Upper lobe of left lung (tissue), 4 donors: ENCODE results near the gene GADD45A.

Experiments used
- POLR2A ChIP-seq, 4 donors: fragments of 450-650 bp; IDR thresholded peaks; one replicate each; pipeline ENCODE4 v1.5.1; 2016 to 2017; ENCODE audit warnings: antibody characterized with exemption in 4 of 4, mild to moderate bottlenecking in 2 of 4
- TF ChIP-seq, protein P1 (sequence below), 6 experiments: fragments of 450-650 bp in 4 of 6; fragments of 200-600 bp in 2 of 6; sonication (generic) in 2 of 6; IDR thresholded peaks; one replicate each; pipeline ENCODE4 v1.5.1; 2016 to 2019; ENCODE audit warnings: antibody characterized with exemption in 6 of 6

DNA sequence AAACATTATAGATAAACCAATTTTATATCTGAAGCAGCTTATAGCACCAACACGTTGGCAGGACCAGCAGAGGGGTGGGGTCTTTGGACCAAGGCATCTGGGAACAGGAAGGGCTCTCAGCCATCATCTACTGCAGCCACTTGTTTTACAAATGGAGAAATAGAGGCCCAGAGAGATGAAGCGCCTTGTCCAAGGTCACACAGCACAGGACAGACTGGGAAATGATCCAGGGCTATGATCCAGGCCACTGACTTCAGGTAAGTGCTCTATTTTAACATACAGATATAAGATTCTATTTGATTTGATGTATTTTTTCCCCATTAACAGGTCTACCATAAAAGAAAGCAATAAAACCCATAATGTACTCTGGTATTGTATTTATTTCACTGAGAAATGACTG, 16.9 kb downstream of the GADD45A start:
- TF ChIP-seq, protein P1, sequence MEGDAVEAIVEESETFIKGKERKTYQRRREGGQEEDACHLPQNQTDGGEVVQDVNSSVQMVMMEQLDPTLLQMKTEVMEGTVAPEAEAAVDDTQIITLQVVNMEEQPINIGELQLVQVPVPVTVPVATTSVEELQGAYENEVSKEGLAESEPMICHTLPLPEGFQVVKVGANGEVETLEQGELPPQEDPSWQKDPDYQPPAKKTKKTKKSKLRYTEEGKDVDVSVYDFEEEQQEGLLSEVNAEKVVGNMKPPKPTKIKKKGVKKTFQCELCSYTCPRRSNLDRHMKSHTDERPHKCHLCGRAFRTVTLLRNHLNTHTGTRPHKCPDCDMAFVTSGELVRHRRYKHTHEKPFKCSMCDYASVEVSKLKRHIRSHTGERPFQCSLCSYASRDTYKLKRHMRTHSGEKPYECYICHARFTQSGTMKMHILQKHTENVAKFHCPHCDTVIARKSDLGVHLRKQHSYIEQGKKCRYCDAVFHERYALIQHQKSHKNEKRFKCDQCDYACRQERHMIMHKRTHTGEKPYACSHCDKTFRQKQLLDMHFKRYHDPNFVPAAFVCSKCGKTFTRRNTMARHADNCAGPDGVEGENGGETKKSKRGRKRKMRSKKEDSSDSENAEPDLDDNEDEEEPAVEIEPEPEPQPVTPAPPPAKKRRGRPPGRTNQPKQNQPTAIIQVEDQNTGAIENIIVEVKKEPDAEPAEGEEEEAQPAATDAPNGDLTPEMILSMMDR (IDR thresholded peaks at IDR 0.05) = no peak
- no peak for TF ChIP-seq POLR2A (IDR thresholded peaks at IDR 0.05)
